Fibroblast of the aortic adventitia (primary cell): Measurements from ENCODE around the gene PHC2. TPM values are rescaled to one million over a fixed set of nuclear protein-coding genes. Genes with fewer than 3 reads are reported as not detected.

Experiments used
- DNase-seq: peaks from one replicate; pipeline ENCODE4 v3.0.0-alpha.2; 2010; ENCODE audit warnings: low read depth
- H3K4me3 ChIP-seq: 2 replicates; pipeline ENCODE4 v1.5.1; 2011; ENCODE audit warnings: low read depth, mild to moderate bottlenecking, control low read depth, low read length, moderate library complexity
- CTCF ChIP-seq: IDR thresholded peaks from 2 replicates; pipeline ENCODE4 v1.5.1; 2011; ENCODE audit warnings: mild to moderate bottlenecking, low read length, control low read depth, inconsistent platforms; ENCODE audit not compliant: insufficient read depth
- total RNA-seq: library from RNA; depleted of rRNA; stranded (reverse); fragments of >200 nt; gene quantifications from 2 replicates; pipeline ENCODE4 v1.2.3, GENCODE V29; 2012; ENCODE audit warnings: low replicate concordance

PHC2 gene
- total RNA-seq, 1 donor = 50.5 TPM

GRCh38 chr1:33334081-33334552 is 96.8 kb downstream of the PHC2 start:
- H3K4me3 ChIP-seq = peak overlapping the region; percentile 11
- DNase-seq = peak; percentile 88
- no peak for TF ChIP-seq CTCF

GRCh38 chr1:33332881-33333280 is 98.0 kb downstream of the PHC2 start:
- no peak for DNase-seq
- H3K4me3 ChIP-seq = no peak overlapping the region
- TF ChIP-seq CTCF = no peak

GRCh38 chr1:33332357-33332789 is 98.5 kb downstream of the PHC2 start:
- no peak for TF ChIP-seq CTCF
- no peak overlapping the region for H3K4me3 ChIP-seq
- peak; percentile 84 for DNase-seq

- H3K4me3 ChIP-seq = no peak overlapping the region
- no peak for TF ChIP-seq CTCF
- DNase-seq = no peak
Measured at GRCh38 chr1:33331444-33332356, 99.2 kb downstream of the PHC2 start.

- no peak overlapping the region for H3K4me3 ChIP-seq
- no peak for TF ChIP-seq CTCF
- DNase-seq = no peak
Measured at GRCh38 chr1:33330906-33331305, 100.0 kb downstream of the PHC2 start.

- TF ChIP-seq CTCF = no peak
- DNase-seq = no peak
- no peak overlapping the region for H3K4me3 ChIP-seq
Measured at GRCh38 chr1:33330361-33330890, 100.5 kb downstream of the PHC2 start.
